22Rv1 (cell line): ENCODE measurements around the gene ADGRB3.

ENCODE experiments used
- H3K27ac ChIP-seq: fragments of 450-650 bp; 2 replicates; pipeline ENCODE4 v1.5.1; 2017
- CTCF ChIP-seq: fragments of 450-650 bp; IDR thresholded peaks from 2 replicates; pipeline ENCODE4 v1.5.1; 2017; ENCODE audit warnings: mild to moderate bottlenecking
- ZFX ChIP-seq: fragments of 450-650 bp; IDR thresholded peaks from 2 replicates; pipeline ENCODE4 v1.6.1; 2017; ENCODE audit warnings: antibody characterized with exemption, borderline replicate concordance

The ADGRB3 gene

GRCh38 chr6:68680264-68680663 is 45.2 kb downstream of the ADGRB3 start:
- no peak for TF ChIP-seq CTCF
- no peak for TF ChIP-seq ZFX

GRCh38 chr6:68689910-68690309 is 54.8 kb downstream of the ADGRB3 start:
- no peak overlapping the region for H3K27ac ChIP-seq

More at GRCh38 chr6:68680264-68680663, 45.2 kb downstream of the ADGRB3 start:
- H3K27ac ChIP-seq, result no peak overlapping the region

GRCh38 chr6:68691120-68691519 is 56.0 kb downstream of the ADGRB3 start:
- no peak overlapping the region for H3K27ac ChIP-seq

More at GRCh38 chr6:68689910-68690309, 54.8 kb downstream of the ADGRB3 start:
- no peak for TF ChIP-seq CTCF
- TF ChIP-seq ZFX, result no peak

GRCh38 chr6:68693271-68693670 is 58.2 kb downstream of the ADGRB3 start:
- TF ChIP-seq ZFX, result no peak
- no peak for TF ChIP-seq CTCF

More at GRCh38 chr6:68691120-68691519, 56.0 kb downstream of the ADGRB3 start:
- TF ChIP-seq ZFX, result no peak
- TF ChIP-seq CTCF, result no peak

GRCh38 chr6:68695403-68695802 is 60.3 kb downstream of the ADGRB3 start:
- TF ChIP-seq CTCF, result no peak
- no peak for TF ChIP-seq ZFX
- H3K27ac ChIP-seq, result no peak overlapping the region

More at GRCh38 chr6:68693271-68693670, 58.2 kb downstream of the ADGRB3 start:
- no peak overlapping the region for H3K27ac ChIP-seq

GRCh38 chr6:68695838-68696237 is 60.8 kb downstream of the ADGRB3 start:
- TF ChIP-seq CTCF (no peak), ZFX (no peak)
- no peak overlapping the region for H3K27ac ChIP-seq

GRCh38 chr6:68697394-68697793 is 62.3 kb downstream of the ADGRB3 start:
- TF ChIP-seq ZFX, result no peak
- TF ChIP-seq CTCF, result no peak
- no peak overlapping the region for H3K27ac ChIP-seq
